DMS114 treated with DMSO at 0.1 percent for 48 hours (cell line): ENCODE results near the gene FPR2.
A peak's percentile ranks its signal among the peaks of the same experiment; 100 is the strongest.

Source experiments
- DNase-seq: peaks from one replicate; lab custom pipeline; 2025; ENCODE audit not compliant: unreplicated experiment; lab: John Stamatoyannopoulos, UW

Gene FPR2

GRCh38 chr19:51781999-51782398 is 21.0 kb downstream of the FPR2 start:
- no peak for DNase-seq

GRCh38 chr19:51783372-51783771 is 22.4 kb downstream of the FPR2 start:
- peak; percentile 36 for DNase-seq

- no peak for DNase-seq
Measured at GRCh38 chr19:51784109-51784785, 23.3 kb downstream of the FPR2 start.

- no peak for DNase-seq
Measured at GRCh38 chr19:51784922-51785690, 24.1 kb downstream of the FPR2 start.

- no peak for DNase-seq
Measured at GRCh38 chr19:51786646-51787494, 25.9 kb downstream of the FPR2 start.

GRCh38 chr19:51788029-51788428 is 27.0 kb downstream of the FPR2 start:
- DNase-seq: no peak

- DNase-seq: no peak
Measured at GRCh38 chr19:51789061-51789795, 28.2 kb downstream of the FPR2 start.

- no peak for DNase-seq
Measured at GRCh38 chr19:51792932-51793331, 32.0 kb downstream of the FPR2 start.

GRCh38 chr19:51793994-51794393 is 33.0 kb downstream of the FPR2 start:
- no peak for DNase-seq

- no peak for DNase-seq
Measured at GRCh38 chr19:51794885-51795490, 34.0 kb downstream of the FPR2 start, which contains the start of gene FPR3. Gene FPR3 (plus strand): TSS chr19:51795157. CDS start chr19:51823749, 28,592 bp downstream.

- DNase-seq: no peak
Measured at GRCh38 chr19:51796195-51796679, 35.3 kb downstream of the FPR2 start.

- DNase-seq: no peak
Measured at GRCh38 chr19:51797480-51797879, 36.5 kb downstream of the FPR2 start.

- no peak for DNase-seq
Measured at GRCh38 chr19:51798062-51798461, 37.1 kb downstream of the FPR2 start.

- no peak for DNase-seq
Measured at GRCh38 chr19:51799034-51799773, 38.2 kb downstream of the FPR2 start.

- no peak for DNase-seq
Measured at GRCh38 chr19:51799774-51800472, 38.9 kb downstream of the FPR2 start.

- no peak for DNase-seq
Measured at GRCh38 chr19:51800473-51801244, 39.7 kb downstream of the FPR2 start.

GRCh38 chr19:51802775-51803174 is 41.8 kb downstream of the FPR2 start:
- no peak for DNase-seq

GRCh38 chr19:51803519-51803918 is 42.5 kb downstream of the FPR2 start:
- DNase-seq: no peak
